ENCODE results near the gene NHSL1. TPM values are rescaled to one million over a fixed set of nuclear protein-coding genes. Genes with fewer than 3 reads are reported as not detected.

NHSL1 gene
- total RNA-seq, 1 donor = 6.9 TPM

- no peaks in the 10 kb centered on the region for H3K27me3 ChIP-seq (ENCODE audit: insufficient read depth, low read length)
- peaks cover 26% of the 10 kb centered on the region for H3K4me1 ChIP-seq (ENCODE audit: insufficient read depth, low read length)
- peaks cover 30% of the 10 kb centered on the region for H3K36me3 ChIP-seq (ENCODE audit: insufficient read depth, low read length)
- no peak for TF ChIP-seq CTCF (IDR thresholded peaks at IDR 0.05; ENCODE audit: extremely low read depth, low read depth, low read length)
- H3K4me3 ChIP-seq (ENCODE audit: insufficient read depth, low read length) = no peak overlapping the region
- no peaks in the 10 kb centered on the region for H3K9me3 ChIP-seq (ENCODE audit: low read depth, low read length)
- DNase-seq (ENCODE audit: insufficient read length, low spot score, missing footprints) = no peak
- H3K4me2 ChIP-seq (ENCODE audit: insufficient read depth, low read length) = no peak overlapping the region
- H3K79me2 ChIP-seq (ENCODE audit: insufficient read depth, low read length) = no peaks in the 10 kb centered on the region
- no peak overlapping the region for H3K27ac ChIP-seq (ENCODE audit: low read depth, low read length)
- H4K20me1 ChIP-seq (ENCODE audit: insufficient read depth, low read length) = peaks cover 2% of the 10 kb centered on the region
- H2AFZ ChIP-seq (ENCODE audit: low read length) = no peak overlapping the region
Observed at GRCh38 chr6:138406443-138406842, 92.9 kb downstream of the NHSL1 start.

GRCh38 chr6:138405816-138406413, 93.4 kb downstream of the NHSL1 start:
- Histone ChIP-seq H3K79me2 (ENCODE audit: insufficient read depth, low read length) (no peaks in the 10 kb centered on the region), H2AFZ (ENCODE audit: low read length) (no peak overlapping the region), H3K9me3 (ENCODE audit: low read depth, low read length) (no peaks in the 10 kb centered on the region), H3K36me3 (ENCODE audit: insufficient read depth, low read length) (peaks cover 30% of the 10 kb centered on the region), H3K27me3 (ENCODE audit: insufficient read depth, low read length) (no peaks in the 10 kb centered on the region), H3K4me3 (ENCODE audit: insufficient read depth, low read length) (no peak overlapping the region), H3K27ac (ENCODE audit: low read depth, low read length) (no peak overlapping the region), H3K4me1 (ENCODE audit: insufficient read depth, low read length) (peaks cover 21% of the 10 kb centered on the region), H3K4me2 (ENCODE audit: insufficient read depth, low read length) (no peak overlapping the region), H4K20me1 (ENCODE audit: insufficient read depth, low read length) (peaks cover 2% of the 10 kb centered on the region)
- no peak for TF ChIP-seq CTCF (IDR thresholded peaks at IDR 0.05; ENCODE audit: extremely low read depth, low read depth, low read length)
- no peak for DNase-seq (ENCODE audit: insufficient read length, low spot score, missing footprints)

GRCh38 chr6:138404666-138405337, 94.5 kb downstream of the NHSL1 start:
- peak overlapping the region; percentile 84 for H3K4me2 ChIP-seq (ENCODE audit: insufficient read depth, low read length)
- peaks cover 10% of the 10 kb centered on the region for H3K4me1 ChIP-seq (ENCODE audit: insufficient read depth, low read length)
- peak overlapping the region; percentile 33 for H3K27ac ChIP-seq (ENCODE audit: low read depth, low read length)
- peaks cover 2% of the 10 kb centered on the region for H4K20me1 ChIP-seq (ENCODE audit: insufficient read depth, low read length)
- peaks cover 30% of the 10 kb centered on the region for H3K36me3 ChIP-seq (ENCODE audit: insufficient read depth, low read length)
- TF ChIP-seq CTCF (IDR thresholded peaks at IDR 0.05; ENCODE audit: extremely low read depth, low read depth, low read length) = no peak
- peak overlapping the region; percentile 94 for H2AFZ ChIP-seq (ENCODE audit: low read length)
- no peaks in the 10 kb centered on the region for H3K27me3 ChIP-seq (ENCODE audit: insufficient read depth, low read length)
- H3K9me3 ChIP-seq (ENCODE audit: low read depth, low read length) = no peaks in the 10 kb centered on the region
- DNase-seq (ENCODE audit: insufficient read length, low spot score, missing footprints) = peak; percentile 84
- no peaks in the 10 kb centered on the region for H3K79me2 ChIP-seq (ENCODE audit: insufficient read depth, low read length)
- peak overlapping the region; percentile 91 for H3K4me3 ChIP-seq (ENCODE audit: insufficient read depth, low read length)

Measured in osteoblast (primary cell).